GM21367 (cell line): ENCODE measurements around the gene CFAP107.
"Not testable (repeated sequence)": the region's sequence is repeated elsewhere in the genome, so short reads cannot be mapped to it uniquely, and the experiment has no call there.

Experiments used
- ATAC-seq: cut with Tn5 transposase; IDR thresholded peaks from one replicate; pipeline ENCODE4 v1.9.1; 2021; ENCODE audit not compliant: unreplicated experiment

The CFAP107 gene

GRCh38 chr1:12745992-12746323 is at the start of gene CFAP107:
Gene CFAP107 (plus strand): TSS chr1:12746200. CDS start chr1:12746431, 231 bp downstream.
- ATAC-seq, result no peak

GRCh38 chr1:12696658-12697057 is 49.3 kb upstream of the CFAP107 start:
- ATAC-seq, result no peak

GRCh38 chr1:12697397-12697796 is 48.6 kb upstream of the CFAP107 start:
- no peak for ATAC-seq

GRCh38 chr1:12703821-12704451 is 42.1 kb upstream of the CFAP107 start:
- no peak for ATAC-seq

- ATAC-seq, result no peak
Measured at GRCh38 chr1:12706061-12706460, 39.9 kb upstream of the CFAP107 start.

- no peak for ATAC-seq
Measured at GRCh38 chr1:12708396-12709090, 37.5 kb upstream of the CFAP107 start.

- no peak for ATAC-seq
Measured at GRCh38 chr1:12709091-12709491, 36.9 kb upstream of the CFAP107 start.

GRCh38 chr1:12709696-12710095 is 36.3 kb upstream of the CFAP107 start:
- no peak for ATAC-seq

- no peak for ATAC-seq
Measured at GRCh38 chr1:12711536-12711935, 34.5 kb upstream of the CFAP107 start.

GRCh38 chr1:12712076-12712475 is 33.9 kb upstream of the CFAP107 start:
- ATAC-seq, result no peak

GRCh38 chr1:12712929-12713328 is 33.1 kb upstream of the CFAP107 start:
- no peak for ATAC-seq

- ATAC-seq, result not testable (repeated sequence)
Measured at GRCh38 chr1:12713651-12714050, 32.3 kb upstream of the CFAP107 start.

GRCh38 chr1:12714710-12715475 is 31.1 kb upstream of the CFAP107 start:
- no peak for ATAC-seq

- ATAC-seq, result no peak
Measured at GRCh38 chr1:12715896-12716437, 30.0 kb upstream of the CFAP107 start, which contains the start of gene AADACL3. Gene AADACL3 (plus strand): TSS chr1:12716110. CDS start chr1:12716177, 67 bp downstream.

- no peak for ATAC-seq
Measured at GRCh38 chr1:12717301-12717838, 28.6 kb upstream of the CFAP107 start.

GRCh38 chr1:12722626-12723025 is 23.4 kb upstream of the CFAP107 start:
- no peak for ATAC-seq

- ATAC-seq, result no peak
Measured at GRCh38 chr1:12728391-12728790, 17.6 kb upstream of the CFAP107 start.

GRCh38 chr1:12730156-12730555 is 15.8 kb upstream of the CFAP107 start:
- ATAC-seq, result no peak

GRCh38 chr1:12731084-12731483 is 14.9 kb upstream of the CFAP107 start:
- not testable (repeated sequence) for ATAC-seq

- ATAC-seq, result no peak
Measured at GRCh38 chr1:12734651-12735050, 11.3 kb upstream of the CFAP107 start.

GRCh38 chr1:12738934-12739333 is 7.1 kb upstream of the CFAP107 start:
- no peak for ATAC-seq
